Stimulated activated CD4-positive, alpha-beta T cell treated with anti-CD3 and anti-CD28 coated beads, Interleukin-4, amount 100 ng/mL, for 24 hours (primary cell): Measurements from ENCODE around the gene HTR2B.
"Not testable (repeated sequence)": the region's sequence is repeated elsewhere in the genome, so short reads cannot be mapped to it uniquely, and the experiment has no call there.

Experiments
- DNase-seq: peaks from one replicate; pipeline ENCODE4 v3.0.0-alpha.2; 2020

The HTR2B gene

GRCh38 chr2:231069379-231070054 is 55.3 kb downstream of the HTR2B start:
- no peak for DNase-seq

- no peak for DNase-seq
Observed at GRCh38 chr2:231068525-231069222, 56.2 kb downstream of the HTR2B start.

GRCh38 chr2:231067531-231067930 is 57.3 kb downstream of the HTR2B start:
- not testable (repeated sequence) for DNase-seq

- no peak for DNase-seq
Observed at GRCh38 chr2:231065966-231066365, 58.9 kb downstream of the HTR2B start.

- DNase-seq, result no peak
Observed at GRCh38 chr2:231063347-231063746, 61.5 kb downstream of the HTR2B start.

- no peak for DNase-seq
Observed at GRCh38 chr2:231062776-231063175, 62.1 kb downstream of the HTR2B start.

GRCh38 chr2:231059756-231060155 is 65.1 kb downstream of the HTR2B start:
- no peak for DNase-seq

GRCh38 chr2:231058761-231059550 is 65.9 kb downstream of the HTR2B start:
- no peak for DNase-seq
